HG03571 (cell line): Measurements from ENCODE around the gene TINAG.

Experiments
- ATAC-seq: cut with Tn5 transposase; IDR thresholded peaks from one replicate; pipeline ENCODE4 v1.9.1; 2021; ENCODE audit not compliant: unreplicated experiment

The TINAG gene

DNA sequence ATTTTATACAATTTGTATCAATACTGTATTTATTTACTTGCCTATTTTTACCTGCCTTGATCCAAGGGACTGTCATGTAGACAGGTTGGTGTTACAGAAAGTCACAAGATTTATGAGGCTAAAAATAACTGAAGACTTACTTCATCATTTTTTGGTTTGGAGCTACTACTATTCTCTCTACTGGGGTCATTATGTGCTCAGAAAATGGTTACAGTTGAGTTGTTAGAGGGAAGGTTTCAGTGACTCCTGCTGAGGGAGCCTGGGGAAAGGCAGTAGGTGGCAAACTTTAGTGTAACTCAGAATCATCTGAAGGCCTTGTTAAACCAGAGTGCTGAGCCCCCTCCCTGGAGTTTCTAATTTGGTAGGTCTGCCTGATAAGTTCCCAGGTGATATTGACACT, 118.8 kb downstream of the TINAG start:
- ATAC-seq: no peak

- no peak for ATAC-seq
Measured at GRCh38 chr6:54427396-54427937, 119.2 kb downstream of the TINAG start.

GRCh38 chr6:54428431-54428830, 120.2 kb downstream of the TINAG start:
- peak; percentile 85 for ATAC-seq

- ATAC-seq: no peak
Measured at GRCh38 chr6:54431466-54431865, 123.2 kb downstream of the TINAG start.
